GM19193 (cell line): Measurements from ENCODE around the gene ATXN10.

ENCODE experiments used
- POLR2A ChIP-seq: IDR thresholded peaks from 4 replicates; pipeline ENCODE4 v1.6.1; 2011; ENCODE audit not compliant: insufficient read depth, insufficient read length; ENCODE audit errors: extremely low read depth

The ATXN10 gene

GRCh38 chr22:45664136-45664646 lies 7.4 kb upstream of the ATXN10 start:
- no peak for TF ChIP-seq POLR2A

GRCh38 chr22:45667486-45667885 lies 4.1 kb upstream of the ATXN10 start:
- TF ChIP-seq POLR2A = no peak

GRCh38 chr22:45670981-45671782 lies 452 bp upstream of the ATXN10 start:
- no peak for TF ChIP-seq POLR2A

GRCh38 chr22:45672564-45673481 lies 1.2 kb downstream of the ATXN10 start:
- TF ChIP-seq POLR2A = no peak

- TF ChIP-seq POLR2A = no peak
These were observed 2.0 kb downstream of the ATXN10 start for GRCh38 chr22:45673482-45674175.

- no peak for TF ChIP-seq POLR2A
These were observed 4.4 kb downstream of the ATXN10 start for GRCh38 chr22:45676024-45676423.

- no peak for TF ChIP-seq POLR2A
These were observed 5.4 kb downstream of the ATXN10 start for GRCh38 chr22:45677063-45677462.

- no peak for TF ChIP-seq POLR2A
These were observed 7.6 kb downstream of the ATXN10 start for GRCh38 chr22:45678961-45679912.

GRCh38 chr22:45680932-45681700 lies 9.5 kb downstream of the ATXN10 start:
- TF ChIP-seq POLR2A = no peak

- TF ChIP-seq POLR2A = no peak
These were observed 10.4 kb downstream of the ATXN10 start for GRCh38 chr22:45682064-45682463.

- no peak for TF ChIP-seq POLR2A
These were observed 11.6 kb downstream of the ATXN10 start for GRCh38 chr22:45683248-45683647.

GRCh38 chr22:45683680-45684079 lies 12.0 kb downstream of the ATXN10 start:
- no peak for TF ChIP-seq POLR2A

- TF ChIP-seq POLR2A = no peak
These were observed 12.5 kb downstream of the ATXN10 start for GRCh38 chr22:45684169-45684568.
